Astrocyte (in vitro differentiated cells and primary cell): Measurements from ENCODE around the gene NPFFR1. TPM values are rescaled to one million over a fixed set of nuclear protein-coding genes. Genes with fewer than 3 reads are reported as not detected.

Experiments
- DNase-seq: peaks from one replicate; pipeline ENCODE4 v3.0.0-alpha.2; 2010; ENCODE audit warnings: low read depth
- FAIRE-seq: peaks from 2 replicates; lab custom pipeline; 2011; peaks lifted over from hg19 to GRCh38; lab: Jason Lieb, UNC
- H2AFZ ChIP-seq: 2 replicates; pipeline ENCODE4 v1.6.0; 2012; ENCODE audit warnings: low read depth, low read length, inconsistent platforms
- H3K27ac ChIP-seq: 2 replicates; pipeline ENCODE4 v1.5.1; 2011; ENCODE audit warnings: low read depth, low read length, inconsistent platforms
- H3K27me3 ChIP-seq: 2 replicates; pipeline ENCODE4 v1.6.0; 2011; ENCODE audit warnings: low read length, inconsistent platforms; ENCODE audit not compliant: insufficient read depth
- H3K36me3 ChIP-seq: 2 replicates; pipeline ENCODE4 v1.5.1; 2011; ENCODE audit warnings: low read length, inconsistent platforms; ENCODE audit not compliant: insufficient read depth
- H3K4me1 ChIP-seq: 2 replicates; pipeline ENCODE4 v1.5.1; 2011; ENCODE audit warnings: low read length, inconsistent platforms; ENCODE audit not compliant: insufficient read depth
- H3K4me2 ChIP-seq: 2 replicates; pipeline ENCODE4 v1.6.0; 2012; ENCODE audit warnings: low read length, inconsistent platforms
- H3K4me3 ChIP-seq: 2 replicates; pipeline ENCODE4 v1.5.1; 2011; ENCODE audit warnings: low read depth, mild to moderate bottlenecking, low read length, inconsistent platforms; ENCODE audit not compliant: insufficient read depth
- H3K79me2 ChIP-seq: 2 replicates; pipeline ENCODE4 v1.6.0; 2012; ENCODE audit warnings: mild to moderate bottlenecking, low read length, inconsistent platforms; ENCODE audit not compliant: insufficient read depth
- H3K9ac ChIP-seq: 2 replicates; pipeline ENCODE4 v1.6.0; 2012; ENCODE audit warnings: mild to moderate bottlenecking, low read length, inconsistent platforms
- H3K9me3 ChIP-seq: 2 replicates; pipeline ENCODE4 v1.5.1; 2012; ENCODE audit warnings: low read depth, mild to moderate bottlenecking, low read length, inconsistent platforms; ENCODE audit not compliant: insufficient read depth
- H4K20me1 ChIP-seq: 2 replicates; pipeline ENCODE4 v1.6.0; 2012; ENCODE audit warnings: low read length, inconsistent platforms; ENCODE audit not compliant: insufficient read depth
- H3K27ac Mint-ChIP-seq: one replicate; pipeline ENCODE4 v1.8.0; 2021; ENCODE audit warnings: mild to moderate bottlenecking, mixed read lengths; ENCODE audit not compliant: unreplicated experiment
- H3K27me3 Mint-ChIP-seq: one replicate; pipeline ENCODE4 v1.8.0; 2021; ENCODE audit warnings: low read depth, mixed read lengths; ENCODE audit not compliant: unreplicated experiment
- H3K36me3 Mint-ChIP-seq: one replicate; pipeline ENCODE4 v1.8.0; 2021; ENCODE audit warnings: low read depth, mixed read lengths; ENCODE audit not compliant: unreplicated experiment
- H3K4me1 Mint-ChIP-seq: one replicate; pipeline ENCODE4 v1.8.0; 2021; ENCODE audit warnings: low read depth, mixed read lengths; ENCODE audit not compliant: unreplicated experiment
- H3K4me3 Mint-ChIP-seq: one replicate; pipeline ENCODE4 v1.8.0; 2021; ENCODE audit warnings: mild to moderate bottlenecking, moderate library complexity, mixed read lengths; ENCODE audit not compliant: unreplicated experiment
- H3K9me3 Mint-ChIP-seq: one replicate; pipeline ENCODE4 v1.8.0; 2021; ENCODE audit warnings: mild to moderate bottlenecking, mixed read lengths; ENCODE audit not compliant: unreplicated experiment
- CTCF ChIP-seq: IDR thresholded peaks from 2 replicates; pipeline ENCODE4 v1.5.1; 2011; ENCODE audit warnings: low read depth, mild to moderate bottlenecking, inconsistent platforms, low read length, moderate library complexity; ENCODE audit not compliant: insufficient read depth
- EZH2 ChIP-seq: IDR thresholded peaks from 2 replicates; pipeline ENCODE4 v1.6.1; 2012; ENCODE audit warnings: mild to moderate bottlenecking, low read length, inconsistent platforms; ENCODE audit not compliant: insufficient read depth
- total RNA-seq: library from RNA; stranded (reverse); gene quantifications from 2 replicates; pipeline ENCODE4 v1.2.1, GENCODE V29; 2021

Gene NPFFR1
- total RNA-seq, 1 donor from 2014 or later, result not detected

- H3K9me3 Mint-ChIP-seq, result peaks cover 2% of the 10 kb centered on the region
- Histone ChIP-seq H3K9ac (no peak overlapping the region), H3K36me3 (no peaks in the 10 kb centered on the region), H2AFZ (no peak overlapping the region), H3K4me1 (peaks cover 12% of the 10 kb centered on the region), H3K4me3 (no peak overlapping the region), H3K27me3 (no peaks in the 10 kb centered on the region), H4K20me1 (peaks cover 11% of the 10 kb centered on the region), H3K27ac (no peak overlapping the region), H3K4me2 (peak overlapping the region; percentile 73), H3K9me3 (peaks cover 3% of the 10 kb centered on the region), H3K79me2 (no peaks in the 10 kb centered on the region)
- no peak for TF ChIP-seq EZH2
- peak; percentile 5 for TF ChIP-seq CTCF
- peaks cover 18% of the 10 kb centered on the region for H3K4me1 Mint-ChIP-seq
- no peak overlapping the region for H3K27ac Mint-ChIP-seq
- FAIRE-seq (peak; percentile 29), DNase-seq (peak; percentile 91)
- H3K27me3 Mint-ChIP-seq, result peaks cover 10% of the 10 kb centered on the region
- H3K4me3 Mint-ChIP-seq, result no peak overlapping the region
- peaks cover 5% of the 10 kb centered on the region for H3K36me3 Mint-ChIP-seq
Measured at GRCh38 chr10:70331486-70332268, 47.9 kb upstream of the NPFFR1 start.

GRCh38 chr10:70331160-70331485, 47.3 kb upstream of the NPFFR1 start:
- H3K4me3 Mint-ChIP-seq, result no peak overlapping the region
- H3K27me3 ChIP-seq, result no peaks in the 10 kb centered on the region
- peaks cover 3% of the 10 kb centered on the region for H3K9me3 ChIP-seq
- no peak overlapping the region for H2AFZ ChIP-seq
- H3K36me3 Mint-ChIP-seq, result peaks cover 3% of the 10 kb centered on the region
- no peak overlapping the region for H3K27ac Mint-ChIP-seq
- peaks cover 8% of the 10 kb centered on the region for H3K27me3 Mint-ChIP-seq
- no peaks in the 10 kb centered on the region for H3K79me2 ChIP-seq
- no peaks in the 10 kb centered on the region for H3K36me3 ChIP-seq
- peaks cover 12% of the 10 kb centered on the region for H3K4me1 ChIP-seq
- peaks cover 5% of the 10 kb centered on the region for H3K9me3 Mint-ChIP-seq
- H3K27ac ChIP-seq, result no peak overlapping the region
- H3K4me1 Mint-ChIP-seq, result peaks cover 21% of the 10 kb centered on the region
- H4K20me1 ChIP-seq, result peaks cover 11% of the 10 kb centered on the region
- H3K4me3 ChIP-seq, result no peak overlapping the region
- DNase-seq (no peak), FAIRE-seq (no peak)
- TF ChIP-seq CTCF (no peak), EZH2 (no peak)
- no peak overlapping the region for H3K4me2 ChIP-seq
- H3K9ac ChIP-seq, result no peak overlapping the region

DNA sequence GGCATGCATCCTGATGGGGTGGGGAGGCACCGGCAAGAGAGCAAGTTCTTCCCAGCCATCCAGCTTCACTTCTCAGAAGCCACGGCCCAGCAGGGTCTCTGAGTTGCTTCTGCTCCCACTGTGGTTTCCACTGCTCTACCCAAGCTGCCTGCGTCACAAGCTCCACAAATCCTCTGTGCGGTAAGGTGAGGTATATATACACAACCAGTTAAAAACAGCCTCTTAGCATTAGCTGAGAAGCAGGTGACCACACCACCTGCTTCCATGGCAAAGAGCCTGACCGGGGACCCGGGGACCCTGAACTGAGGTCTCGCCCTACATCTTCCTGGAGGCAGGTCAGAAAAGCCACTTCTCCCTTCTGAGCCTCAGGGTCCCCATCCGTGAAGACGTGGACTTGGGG, 46.9 kb upstream of the NPFFR1 start:
- peaks cover 3% of the 10 kb centered on the region for H3K9me3 ChIP-seq
- H3K4me2 ChIP-seq, result no peak overlapping the region
- Mint-ChIP-seq H3K9me3 (peaks cover 5% of the 10 kb centered on the region), H3K36me3 (peaks cover 3% of the 10 kb centered on the region), H3K4me3 (no peak overlapping the region), H3K4me1 (peaks cover 25% of the 10 kb centered on the region), H3K27ac (no peak overlapping the region), H3K27me3 (peaks cover 6% of the 10 kb centered on the region)
- no peaks in the 10 kb centered on the region for H3K36me3 ChIP-seq
- peaks cover 11% of the 10 kb centered on the region for H4K20me1 ChIP-seq
- DNase-seq (no peak), FAIRE-seq (no peak)
- no peaks in the 10 kb centered on the region for H3K27me3 ChIP-seq
- H2AFZ ChIP-seq, result no peak overlapping the region
- no peak overlapping the region for H3K4me3 ChIP-seq
- no peaks in the 10 kb centered on the region for H3K79me2 ChIP-seq
- TF ChIP-seq EZH2 (no peak), CTCF (no peak)
- H3K27ac ChIP-seq, result no peak overlapping the region
- peaks cover 12% of the 10 kb centered on the region for H3K4me1 ChIP-seq
- H3K9ac ChIP-seq, result no peak overlapping the region
